ENCODE results near the gene MAEA.

The MAEA gene

DNA sequence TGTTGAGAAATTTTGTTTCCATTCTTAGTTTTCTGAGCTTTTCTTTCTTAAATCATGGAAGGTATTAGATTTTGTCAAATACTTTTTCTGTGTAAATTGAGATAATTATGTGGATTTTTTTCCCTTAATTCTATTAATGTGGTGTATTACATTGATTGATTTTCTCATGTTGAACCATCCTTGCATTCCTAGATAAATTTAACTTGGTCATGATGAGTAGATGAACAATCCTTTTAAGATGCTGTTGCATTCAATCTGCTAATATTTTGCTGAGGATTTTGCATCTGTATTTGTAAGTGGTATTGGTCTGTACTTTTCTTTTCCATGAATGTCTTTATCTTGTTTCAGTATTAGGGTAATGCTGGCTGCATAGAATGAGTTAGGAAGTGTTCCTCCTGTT, 20.5 kb upstream of the MAEA start:
- TF ChIP-seq ZNF565 (CRISPR knock-in tag; conservative IDR thresholded peaks at IDR 0.05; ENCODE audit: low read depth) (no peak), ISL1 (CRISPR knock-in tag; IDR thresholded peaks at IDR 0.05) (no peak), ZNF70 (CRISPR knock-in tag; IDR thresholded peaks at IDR 0.05) (no peak), RARB (CRISPR knock-in tag; IDR thresholded peaks at IDR 0.05) (no peak), PATZ1 (CRISPR knock-in tag; IDR thresholded peaks at IDR 0.05; ENCODE audit: borderline replicate concordance) (no peak), TCF4 (CRISPR knock-in tag; IDR thresholded peaks at IDR 0.05; ENCODE audit: borderline replicate concordance) (no peak), SNAI2 (CRISPR knock-in tag; IDR thresholded peaks at IDR 0.05) (no peak), ZNF8 (CRISPR knock-in tag; IDR thresholded peaks at IDR 0.05) (no peak), PPARA (CRISPR knock-in tag; IDR thresholded peaks at IDR 0.05; ENCODE audit: borderline replicate concordance) (no peak), BACH2 (CRISPR knock-in tag; IDR thresholded peaks at IDR 0.05; ENCODE audit: borderline replicate concordance) (no peak), ZFP3 (CRISPR knock-in tag; IDR thresholded peaks at IDR 0.05) (no peak), POU6F1 (CRISPR knock-in tag; IDR thresholded peaks at IDR 0.05; ENCODE audit: borderline replicate concordance, low read depth) (no peak), GLIS3 (CRISPR knock-in tag; IDR thresholded peaks at IDR 0.05) (no peak), TOX (CRISPR knock-in tag; IDR thresholded peaks at IDR 0.05; ENCODE audit: borderline replicate concordance) (no peak), ZC3H10 (CRISPR knock-in tag; IDR thresholded peaks at IDR 0.05) (no peak), OSR1 (CRISPR knock-in tag; IDR thresholded peaks at IDR 0.05) (no peak)
- TF ChIP-seq, protein P1, sequence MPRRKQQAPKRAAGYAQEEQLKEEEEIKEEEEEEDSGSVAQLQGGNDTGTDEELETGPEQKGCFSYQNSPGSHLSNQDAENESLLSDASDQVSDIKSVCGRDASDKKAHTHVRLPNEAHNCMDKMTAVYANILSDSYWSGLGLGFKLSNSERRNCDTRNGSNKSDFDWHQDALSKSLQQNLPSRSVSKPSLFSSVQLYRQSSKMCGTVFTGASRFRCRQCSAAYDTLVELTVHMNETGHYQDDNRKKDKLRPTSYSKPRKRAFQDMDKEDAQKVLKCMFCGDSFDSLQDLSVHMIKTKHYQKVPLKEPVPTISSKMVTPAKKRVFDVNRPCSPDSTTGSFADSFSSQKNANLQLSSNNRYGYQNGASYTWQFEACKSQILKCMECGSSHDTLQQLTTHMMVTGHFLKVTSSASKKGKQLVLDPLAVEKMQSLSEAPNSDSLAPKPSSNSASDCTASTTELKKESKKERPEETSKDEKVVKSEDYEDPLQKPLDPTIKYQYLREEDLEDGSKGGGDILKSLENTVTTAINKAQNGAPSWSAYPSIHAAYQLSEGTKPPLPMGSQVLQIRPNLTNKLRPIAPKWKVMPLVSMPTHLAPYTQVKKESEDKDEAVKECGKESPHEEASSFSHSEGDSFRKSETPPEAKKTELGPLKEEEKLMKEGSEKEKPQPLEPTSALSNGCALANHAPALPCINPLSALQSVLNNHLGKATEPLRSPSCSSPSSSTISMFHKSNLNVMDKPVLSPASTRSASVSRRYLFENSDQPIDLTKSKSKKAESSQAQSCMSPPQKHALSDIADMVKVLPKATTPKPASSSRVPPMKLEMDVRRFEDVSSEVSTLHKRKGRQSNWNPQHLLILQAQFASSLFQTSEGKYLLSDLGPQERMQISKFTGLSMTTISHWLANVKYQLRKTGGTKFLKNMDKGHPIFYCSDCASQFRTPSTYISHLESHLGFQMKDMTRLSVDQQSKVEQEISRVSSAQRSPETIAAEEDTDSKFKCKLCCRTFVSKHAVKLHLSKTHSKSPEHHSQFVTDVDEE (CRISPR knock-in tag; IDR thresholded peaks at IDR 0.05) = no peak
- TF ChIP-seq, protein P2, sequence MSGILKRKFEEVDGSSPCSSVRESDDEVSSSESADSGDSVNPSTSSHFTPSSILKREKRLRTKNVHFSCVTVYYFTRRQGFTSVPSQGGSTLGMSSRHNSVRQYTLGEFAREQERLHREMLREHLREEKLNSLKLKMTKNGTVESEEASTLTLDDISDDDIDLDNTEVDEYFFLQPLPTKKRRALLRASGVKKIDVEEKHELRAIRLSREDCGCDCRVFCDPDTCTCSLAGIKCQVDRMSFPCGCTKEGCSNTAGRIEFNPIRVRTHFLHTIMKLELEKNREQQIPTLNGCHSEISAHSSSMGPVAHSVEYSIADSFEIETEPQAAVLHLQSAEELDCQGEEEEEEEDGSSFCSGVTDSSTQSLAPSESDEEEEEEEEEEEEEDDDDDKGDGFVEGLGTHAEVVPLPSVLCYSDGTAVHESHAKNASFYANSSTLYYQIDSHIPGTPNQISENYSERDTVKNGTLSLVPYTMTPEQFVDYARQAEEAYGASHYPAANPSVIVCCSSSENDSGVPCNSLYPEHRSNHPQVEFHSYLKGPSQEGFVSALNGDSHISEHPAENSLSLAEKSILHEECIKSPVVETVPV (CRISPR knock-in tag; IDR thresholded peaks at IDR 0.05) = no peak
- ATAC-seq = no peak

- TF ChIP-seq OSR1 (CRISPR knock-in tag; IDR thresholded peaks at IDR 0.05) = no peak
- TF ChIP-seq RARB (CRISPR knock-in tag; IDR thresholded peaks at IDR 0.05) = no peak
- no peak for ATAC-seq
Measured at GRCh38 chr4:1271686-1272085, 18.0 kb upstream of the MAEA start.

DNA sequence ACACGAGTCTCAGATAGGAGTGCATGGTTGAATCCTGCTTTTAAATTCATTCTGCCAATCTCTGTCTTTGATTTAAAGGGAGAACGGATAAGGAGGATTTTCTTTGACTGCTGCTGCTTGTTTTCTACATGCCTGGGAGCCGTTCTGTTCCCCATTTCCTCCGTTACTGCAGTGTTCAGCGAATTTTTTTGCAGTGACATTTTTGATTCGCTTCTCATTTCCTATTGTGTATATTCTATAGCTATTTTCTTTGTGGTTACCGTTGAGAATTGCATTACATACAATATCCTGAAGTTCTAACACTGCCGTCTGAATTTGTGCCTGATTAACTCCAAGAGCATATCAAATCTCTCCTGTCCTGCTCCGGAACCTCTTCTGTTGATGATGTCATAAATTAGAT, 14.8 kb upstream of the MAEA start:
- TF ChIP-seq RARB (CRISPR knock-in tag; IDR thresholded peaks at IDR 0.05) (no peak), PATZ1 (CRISPR knock-in tag; IDR thresholded peaks at IDR 0.05; ENCODE audit: borderline replicate concordance) (no peak), POU6F1 (CRISPR knock-in tag; IDR thresholded peaks at IDR 0.05; ENCODE audit: borderline replicate concordance, low read depth) (no peak), OSR1 (CRISPR knock-in tag; IDR thresholded peaks at IDR 0.05) (no peak), ZFP30 (CRISPR knock-in tag; IDR thresholded peaks at IDR 0.05) (no peak)
- no peak for ATAC-seq

Measured in SK-N-SH treated with all-trans-retinoic acid at 6 μM for 48 hours (cell line).